SJSA1 (cell line): ENCODE measurements around the gene ANKRD23. TPM values are rescaled to one million over a fixed set of nuclear protein-coding genes. Genes with fewer than 3 reads are reported as not detected.

Source experiments
- DNase-seq, 2 experiments: peaks; one replicate each; pipeline ENCODE4 v3.0.0-alpha.2; 2015 to 2020; ENCODE audit warnings: low spot score in 2 of 2, low read depth in 1 of 2
- H3K27ac ChIP-seq: fragments of 250-450 bp; sonication (Bioruptor Pico); 2 replicates; pipeline ENCODE4 v1.5.1; 2020; ENCODE audit warnings: mild to moderate bottlenecking, moderate library complexity
- H3K27me3 ChIP-seq: fragments of 250-450 bp; sonication (Bioruptor Pico); replicated peaks from 2 replicates; pipeline ENCODE4 v1.5.1; 2020; ENCODE audit warnings: mild to moderate bottlenecking, moderate library complexity
- H3K36me3 ChIP-seq: fragments of 250-450 bp; sonication (Bioruptor Pico); 2 replicates; pipeline ENCODE4 v1.5.1; 2020; ENCODE audit warnings: mild to moderate bottlenecking
- H3K4me1 ChIP-seq: fragments of 250-450 bp; sonication (Bioruptor Pico); replicated peaks from 2 replicates; pipeline ENCODE4 v1.6.1; 2021; ENCODE audit warnings: mild to moderate bottlenecking
- H3K4me3 ChIP-seq: fragments of 250-450 bp; sonication (Bioruptor Pico); 2 replicates; pipeline ENCODE4 v1.5.1; 2020; ENCODE audit warnings: mild to moderate bottlenecking
- H3K9me3 ChIP-seq: fragments of 250-450 bp; sonication (Bioruptor Pico); replicated peaks from 2 replicates; pipeline ENCODE4 v1.5.1; 2020; ENCODE audit warnings: mild to moderate bottlenecking
- total RNA-seq: library from RNA; depleted of rRNA; stranded (reverse); fragments of >200 nt; shearing (Covaris generic); gene quantifications from 2 replicates; pipeline ENCODE4 v1.2.3, GENCODE V29; 2014

The ANKRD23 gene
- total RNA-seq, 1 experiment from 2014 or later: 2.5 TPM

DNA sequence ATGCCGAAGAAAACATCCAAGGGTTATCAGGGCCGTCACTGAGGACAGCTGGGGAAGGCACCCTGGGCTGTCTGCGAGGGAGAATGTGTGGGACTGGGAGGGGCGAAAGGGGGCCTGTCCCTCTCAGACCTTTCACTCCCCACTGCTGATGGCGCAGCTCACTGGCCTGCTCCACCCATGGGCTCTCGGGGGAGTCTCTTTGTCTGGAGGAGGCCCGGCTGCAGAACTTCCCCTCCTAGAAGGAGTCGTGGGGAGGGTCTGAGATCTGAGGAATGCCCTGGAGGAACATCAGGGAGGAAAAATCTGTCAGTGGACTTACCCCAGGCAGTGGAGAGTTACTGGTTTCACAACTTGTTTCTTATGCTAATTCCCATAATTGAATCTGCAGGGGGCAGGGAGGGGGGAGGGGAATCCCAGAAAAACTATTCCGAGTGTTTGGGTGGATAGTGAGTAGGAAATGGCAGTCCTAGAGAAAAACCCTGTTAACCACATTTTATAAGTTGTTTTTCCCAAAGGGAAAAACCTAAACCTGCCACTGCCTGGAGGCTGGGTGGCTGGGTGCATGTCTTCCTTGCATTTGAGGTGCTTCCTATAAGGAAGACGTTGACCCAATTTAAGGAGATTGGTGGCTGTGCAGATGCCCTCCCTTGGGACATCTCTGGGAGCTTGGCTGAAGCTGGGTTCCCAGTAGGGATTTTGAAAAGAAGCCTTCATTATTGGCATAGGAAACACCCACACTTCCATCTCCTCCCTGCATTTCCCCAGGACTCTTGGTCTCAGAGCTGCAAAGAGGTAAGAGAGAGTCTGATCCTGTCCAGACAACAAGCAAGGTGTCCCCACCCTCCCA is 37.8 kb upstream of the ANKRD23 start:
- Histone ChIP-seq H3K4me3 (no peak overlapping the region), H3K36me3 (no peaks in the 10 kb centered on the region), H3K4me1 (no peaks in the 10 kb centered on the region), H3K27ac (no peak overlapping the region), H3K9me3 (no peaks in the 10 kb centered on the region), H3K27me3 (no peaks in the 10 kb centered on the region)
- DNase-seq: no peak

DNA sequence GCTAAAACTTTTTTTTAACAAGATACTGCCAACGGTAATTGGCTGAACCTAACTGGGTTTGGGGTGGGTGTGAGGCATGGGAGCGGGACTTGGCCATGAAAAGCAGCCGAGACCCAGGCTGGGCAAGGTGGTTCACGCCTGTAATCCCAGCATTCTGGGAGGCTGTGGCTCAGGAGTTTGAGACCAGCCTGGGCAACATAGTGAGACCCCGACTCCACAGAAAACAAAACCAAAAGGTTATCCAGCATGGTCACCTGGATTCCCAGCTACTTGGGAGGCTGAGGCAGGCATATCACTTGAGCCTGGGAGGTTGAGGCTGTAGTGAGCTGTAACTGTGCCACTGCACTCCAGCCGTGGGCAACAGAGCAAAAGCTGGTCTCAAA is 37.1 kb upstream of the ANKRD23 start:
- Histone ChIP-seq H3K36me3 (no peaks in the 10 kb centered on the region), H3K4me1 (no peaks in the 10 kb centered on the region), H3K27ac (no peak overlapping the region), H3K4me3 (no peak overlapping the region), H3K9me3 (no peaks in the 10 kb centered on the region), H3K27me3 (no peaks in the 10 kb centered on the region)
- no peak for DNase-seq

DNA sequence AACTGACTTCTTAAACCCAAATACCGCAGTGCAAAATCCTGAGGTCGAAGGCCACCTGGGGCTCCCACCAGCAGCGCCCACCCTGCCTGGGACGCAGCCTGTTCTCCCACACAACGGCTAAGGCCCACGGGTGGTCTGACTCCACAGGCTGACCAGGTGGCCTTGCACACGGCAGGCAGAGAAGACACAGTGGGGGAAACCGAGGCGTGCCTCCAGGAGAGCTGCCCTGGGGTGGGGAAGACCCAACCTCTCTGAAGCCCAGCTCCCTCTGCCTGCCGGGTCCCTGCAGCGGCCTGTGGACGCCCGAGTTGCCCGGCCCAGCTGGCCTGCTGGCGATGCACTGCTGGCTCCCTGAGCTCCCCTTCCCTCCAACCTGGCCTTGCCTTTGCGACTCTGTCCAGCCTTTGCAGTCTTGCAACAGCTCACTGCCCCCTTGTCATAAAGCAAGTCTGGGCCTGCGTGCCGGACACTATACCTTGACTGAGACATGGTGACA is 35.8 kb upstream of the ANKRD23 start:
- Histone ChIP-seq H3K4me1 (no peaks in the 10 kb centered on the region), H3K27me3 (no peaks in the 10 kb centered on the region), H3K27ac (no peak overlapping the region), H3K36me3 (no peaks in the 10 kb centered on the region), H3K9me3 (no peaks in the 10 kb centered on the region), H3K4me3 (no peak overlapping the region)
- no peak for DNase-seq

DNA sequence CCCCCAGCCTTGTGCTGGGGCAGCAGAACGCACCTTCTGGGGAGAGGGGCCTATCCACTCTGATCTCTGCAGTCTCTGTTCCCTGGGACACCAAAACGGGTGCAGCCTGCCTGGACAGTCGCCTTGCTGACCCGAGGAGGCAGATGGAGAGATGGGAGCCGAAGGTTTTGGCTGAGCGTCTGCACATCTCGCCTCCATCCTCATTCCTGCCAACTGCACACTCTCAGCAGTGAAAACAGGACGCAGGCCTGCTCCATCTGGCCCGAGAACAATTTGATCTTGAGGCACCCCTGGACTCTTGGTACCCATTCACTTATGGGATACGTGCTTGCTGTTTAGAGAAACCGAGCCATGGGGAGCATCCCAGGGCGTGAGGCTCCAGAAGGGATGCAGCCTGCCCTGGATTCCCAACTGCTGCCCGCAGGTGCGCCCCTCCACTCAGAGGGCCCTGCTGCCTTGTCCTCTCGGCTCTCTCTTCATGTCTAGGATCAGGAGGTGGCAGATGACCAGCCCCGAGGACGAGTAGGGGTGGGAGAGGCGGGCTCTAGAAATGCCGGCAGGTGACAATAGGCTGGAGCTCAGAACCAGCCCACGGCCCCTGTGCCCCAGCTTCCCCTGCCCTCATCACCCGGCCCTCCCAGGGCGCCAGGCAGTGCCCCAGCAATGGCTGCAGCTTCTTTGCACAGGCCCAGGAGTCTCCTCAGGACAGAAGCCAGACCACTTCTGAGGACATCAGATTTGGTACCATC is 35.1 kb upstream of the ANKRD23 start:
- H3K9me3 ChIP-seq: no peaks in the 10 kb centered on the region
- H3K4me3 ChIP-seq: no peak overlapping the region
- no peaks in the 10 kb centered on the region for H3K27me3 ChIP-seq
- H3K4me1 ChIP-seq: no peaks in the 10 kb centered on the region
- no peak overlapping the region for H3K27ac ChIP-seq
- H3K36me3 ChIP-seq: no peaks in the 10 kb centered on the region
- DNase-seq: no peak

GRCh38 chr2:96878171-96878570 is 34.4 kb upstream of the ANKRD23 start:
- Histone ChIP-seq H3K4me1 (no peaks in the 10 kb centered on the region), H3K36me3 (no peaks in the 10 kb centered on the region), H3K9me3 (no peaks in the 10 kb centered on the region), H3K27ac (no peak overlapping the region), H3K27me3 (no peaks in the 10 kb centered on the region), H3K4me3 (no peak overlapping the region)
- DNase-seq: no peak

DNA sequence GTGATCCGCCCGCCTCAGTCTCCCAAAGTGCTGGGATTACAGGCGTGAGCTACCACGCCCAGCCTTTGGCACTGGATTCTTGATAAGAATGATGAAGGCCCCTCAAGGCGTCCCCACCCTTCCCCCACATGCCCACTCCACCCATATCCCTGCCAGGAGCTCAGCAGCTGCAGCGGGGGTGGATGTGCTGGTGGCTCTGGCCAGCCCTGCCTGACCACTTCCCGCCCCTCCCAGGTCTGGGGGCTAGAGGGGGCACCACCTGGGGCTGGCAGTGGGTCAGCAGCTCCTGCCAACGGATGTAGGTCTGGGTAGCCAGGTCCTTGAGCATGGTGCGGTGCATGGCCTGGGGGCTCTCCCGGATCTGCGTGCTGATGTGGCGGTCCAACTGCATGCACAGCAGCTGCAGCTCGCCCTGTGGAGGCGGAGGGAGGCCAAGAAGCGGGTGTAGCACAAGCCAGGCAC is 33.8 kb upstream of the ANKRD23 start:
- no peak overlapping the region for H3K27ac ChIP-seq
- no peak overlapping the region for H3K4me3 ChIP-seq
- no peaks in the 10 kb centered on the region for H3K36me3 ChIP-seq
- no peaks in the 10 kb centered on the region for H3K27me3 ChIP-seq
- no peaks in the 10 kb centered on the region for H3K9me3 ChIP-seq
- no peak for DNase-seq
- H3K4me1 ChIP-seq: no peaks in the 10 kb centered on the region

DNA sequence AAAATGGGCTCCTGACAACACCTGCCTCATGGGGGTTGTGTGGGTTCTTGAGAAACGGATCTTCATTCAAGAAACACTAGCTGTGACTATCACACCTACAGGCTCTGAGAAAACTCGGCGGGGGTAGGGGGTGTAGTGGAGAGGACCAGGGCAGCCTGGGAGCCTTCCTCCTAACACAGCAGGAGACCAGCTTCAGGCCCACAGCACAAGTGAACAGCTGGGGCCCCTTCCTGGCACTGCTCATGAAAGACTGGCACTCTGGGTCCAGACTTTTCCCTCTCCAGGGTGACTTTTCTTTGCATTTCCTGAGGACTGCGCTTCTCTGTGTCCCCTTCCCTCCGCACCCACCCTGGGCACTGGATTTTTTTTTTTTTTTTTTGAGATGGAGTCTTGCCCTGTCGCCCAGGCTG is 33.2 kb upstream of the ANKRD23 start:
- no peak for DNase-seq
- Histone ChIP-seq H3K9me3 (no peaks in the 10 kb centered on the region), H3K36me3 (no peaks in the 10 kb centered on the region), H3K27ac (no peak overlapping the region), H3K4me3 (no peak overlapping the region), H3K27me3 (no peaks in the 10 kb centered on the region), H3K4me1 (no peaks in the 10 kb centered on the region)

DNA sequence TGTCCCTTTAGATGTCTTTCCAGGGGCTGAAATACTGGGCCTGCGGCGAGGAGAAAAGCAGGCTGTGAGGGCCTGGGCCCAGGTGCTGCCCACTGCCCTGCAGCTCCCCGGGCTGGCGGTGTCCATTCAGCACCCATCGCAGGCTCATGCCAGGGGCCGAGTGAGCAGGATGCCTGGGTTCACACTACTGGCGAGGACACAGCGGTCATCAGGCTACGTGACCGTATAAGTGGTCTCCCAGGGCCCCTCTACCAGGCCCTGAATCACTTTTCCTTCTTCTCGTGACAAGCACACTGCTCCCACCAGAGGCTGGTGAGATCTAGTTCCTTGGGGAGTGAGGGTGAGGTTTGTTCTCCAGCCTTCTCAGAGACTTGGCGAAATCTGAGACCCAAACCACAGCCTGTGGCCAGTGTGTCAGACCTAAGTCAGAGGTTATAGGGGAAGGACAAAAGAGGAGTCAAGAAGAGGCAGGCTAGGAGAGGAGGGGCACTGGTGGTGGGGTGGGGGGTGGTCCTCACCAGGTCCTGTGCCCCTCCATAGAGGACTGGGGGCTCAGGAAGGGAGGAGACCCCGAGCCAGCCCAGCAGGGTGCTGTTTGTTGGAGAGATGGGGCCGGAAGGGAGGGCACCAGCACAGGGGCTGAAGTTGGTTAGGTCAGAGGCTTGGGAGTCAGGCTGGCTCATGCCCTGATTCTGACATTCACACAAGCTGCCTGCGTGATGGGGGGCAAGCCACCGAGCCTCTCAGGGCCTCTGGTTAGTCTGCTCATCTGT is 32.6 kb upstream of the ANKRD23 start:
- Histone ChIP-seq H3K27me3 (no peaks in the 10 kb centered on the region), H3K36me3 (no peaks in the 10 kb centered on the region), H3K4me3 (no peak overlapping the region), H3K9me3 (no peaks in the 10 kb centered on the region), H3K4me1 (no peaks in the 10 kb centered on the region), H3K27ac (no peak overlapping the region)
- no peak for DNase-seq

GRCh38 chr2:96875498-96876268 is 31.9 kb upstream of the ANKRD23 start:
- Histone ChIP-seq H3K4me3 (no peak overlapping the region), H3K4me1 (no peaks in the 10 kb centered on the region), H3K27ac (no peak overlapping the region), H3K36me3 (no peaks in the 10 kb centered on the region), H3K9me3 (no peaks in the 10 kb centered on the region), H3K27me3 (peaks cover under 1% of the 10 kb centered on the region; the same call in 1 of the 2 replicates)
- DNase-seq: no peak

- Histone ChIP-seq H3K9me3 (no peaks in the 10 kb centered on the region), H3K27me3 (peaks cover 4% of the 10 kb centered on the region; the same call in 1 of the 2 replicates), H3K4me1 (peaks cover 9% of the 10 kb centered on the region), H3K27ac (no peak overlapping the region), H3K36me3 (peaks cover 4% of the 10 kb centered on the region; the same call in 1 of the 2 replicates), H3K4me3 (no peak overlapping the region)
- DNase-seq: no peak
These were observed 30.5 kb upstream of the ANKRD23 start for GRCh38 chr2:96874198-96874831.

DNA sequence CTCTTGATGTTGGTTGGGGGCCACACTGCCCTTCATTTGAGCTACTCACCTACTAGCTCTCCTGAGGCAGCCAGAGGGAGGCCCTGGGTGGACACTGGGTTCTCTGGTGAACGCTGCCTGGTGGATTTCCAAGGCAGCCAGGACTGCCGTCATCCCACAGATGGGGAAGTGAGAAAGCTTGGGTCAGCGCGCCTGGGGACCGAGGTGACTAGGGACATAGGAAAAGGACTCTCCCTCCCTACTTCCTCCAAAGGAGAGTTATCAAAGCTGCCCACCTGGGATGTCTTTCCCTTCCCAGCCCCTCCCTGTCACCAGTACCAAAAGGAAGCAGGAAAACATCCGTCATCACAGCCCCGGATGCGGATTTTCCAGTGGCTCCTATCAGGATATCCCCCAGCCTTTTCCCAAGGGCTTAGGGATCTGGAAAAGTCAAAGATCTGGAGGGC is 29.9 kb upstream of the ANKRD23 start:
- peaks cover 9% of the 10 kb centered on the region for H3K4me1 ChIP-seq
- 0 out of 2 replicates have a peak, but pooled peaks cover 4% of the 10 kb centered on the region for H3K9me3 ChIP-seq
- DNase-seq: no peak

GRCh38 chr2:96872591-96873349 is 28.9 kb upstream of the ANKRD23 start:
- H3K4me3 ChIP-seq: no peak overlapping the region
- DNase-seq: no peak
- no peak overlapping the region for H3K27ac ChIP-seq
- peaks cover 4% of the 10 kb centered on the region; the same call in 1 of the 2 replicates for H3K27me3 ChIP-seq
- H3K9me3 ChIP-seq: 0 out of 2 replicates have a peak, but pooled peaks cover 4% of the 10 kb centered on the region
- peaks cover 10% of the 10 kb centered on the region for H3K36me3 ChIP-seq
- H3K4me1 ChIP-seq: peaks cover 15% of the 10 kb centered on the region

More for the DNA sequence above, 29.9 kb upstream of the ANKRD23 start:
- Histone ChIP-seq H3K36me3 (peaks cover 8% of the 10 kb centered on the region), H3K4me3 (no peak overlapping the region), H3K27ac (no peak overlapping the region), H3K27me3 (peaks cover 4% of the 10 kb centered on the region; the same call in 1 of the 2 replicates)
